BE2C (cell line): ENCODE measurements around the gene POLR3G.

ENCODE experiments used
- DNase-seq: peaks from one replicate; pipeline ENCODE4 v3.0.0-alpha.2; 2020
- H3K27me3 ChIP-seq: fragments of 250-450 bp; sonication (Bioruptor Pico); 2 replicates; pipeline ENCODE4 v1.5.1; 2020; ENCODE audit warnings: mild to moderate bottlenecking
- H3K36me3 ChIP-seq: fragments of 250-450 bp; sonication (Bioruptor Pico); 2 replicates; pipeline ENCODE4 v1.5.1; 2020; ENCODE audit warnings: mild to moderate bottlenecking
- H3K4me1 ChIP-seq: fragments of 250-450 bp; sonication (Bioruptor Pico); 2 replicates; pipeline ENCODE4 v1.5.1; 2020
- H3K4me3 ChIP-seq: 2 replicates; pipeline ENCODE4 v1.5.1; 2011; ENCODE audit warnings: low read depth, low read length
- H3K9me3 ChIP-seq: fragments of 250-450 bp; sonication (Bioruptor Pico); 2 replicates; pipeline ENCODE4 v1.5.1; 2020
- CTCF ChIP-seq: IDR thresholded peaks from 2 replicates; pipeline ENCODE4 v1.5.1; 2012; ENCODE audit warnings: mild to moderate bottlenecking, low read depth, low read length

Gene POLR3G

DNA sequence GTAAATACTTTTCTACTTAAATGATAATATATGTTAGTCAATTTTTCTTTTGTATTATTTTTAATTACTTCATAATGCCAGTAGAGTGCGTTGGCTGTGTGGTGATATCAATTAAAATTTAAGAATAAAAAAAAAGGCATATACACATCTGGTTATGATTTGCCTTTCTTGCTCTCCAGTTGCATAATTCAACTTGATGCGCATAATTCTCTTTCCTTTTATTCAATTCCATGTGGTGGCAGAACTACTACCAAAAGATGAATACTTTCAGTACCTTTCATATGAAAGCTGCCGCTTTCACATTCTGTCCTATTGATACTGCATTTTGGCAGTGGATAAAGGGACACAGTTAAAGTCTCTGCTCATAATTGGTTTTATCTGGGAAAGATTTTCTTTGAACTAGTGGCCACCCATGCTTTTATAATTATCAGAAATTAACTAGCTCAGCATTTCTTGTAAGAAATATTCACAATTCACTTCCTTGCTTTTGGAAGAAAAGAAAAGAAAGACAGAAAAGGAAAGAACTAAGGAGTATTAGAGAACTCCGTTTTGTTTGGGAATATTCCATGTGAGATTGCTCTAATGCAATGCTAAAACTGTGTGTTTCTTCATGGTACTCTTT, 71.7 kb downstream of the POLR3G start:
- no peaks in the 10 kb centered on the region for H3K9me3 ChIP-seq
- H3K4me1 ChIP-seq, result no peaks in the 10 kb centered on the region; the same call in 1 of the 2 replicates
- no peak for DNase-seq
- TF ChIP-seq CTCF, result no peak
- H3K4me3 ChIP-seq, result no peak overlapping the region
- H3K27me3 ChIP-seq, result peaks cover 29% of the 10 kb centered on the region
- H3K36me3 ChIP-seq, result no peaks in the 10 kb centered on the region

GRCh38 chr5:90547072-90547536, 72.4 kb downstream of the POLR3G start:
- no peaks in the 10 kb centered on the region for H3K36me3 ChIP-seq
- no peak overlapping the region for H3K4me3 ChIP-seq
- H3K9me3 ChIP-seq, result no peaks in the 10 kb centered on the region
- no peak for TF ChIP-seq CTCF
- DNase-seq, result no peak
- peaks cover 35% of the 10 kb centered on the region for H3K27me3 ChIP-seq
- H3K4me1 ChIP-seq, result no peaks in the 10 kb centered on the region; the same call in 1 of the 2 replicates

DNA sequence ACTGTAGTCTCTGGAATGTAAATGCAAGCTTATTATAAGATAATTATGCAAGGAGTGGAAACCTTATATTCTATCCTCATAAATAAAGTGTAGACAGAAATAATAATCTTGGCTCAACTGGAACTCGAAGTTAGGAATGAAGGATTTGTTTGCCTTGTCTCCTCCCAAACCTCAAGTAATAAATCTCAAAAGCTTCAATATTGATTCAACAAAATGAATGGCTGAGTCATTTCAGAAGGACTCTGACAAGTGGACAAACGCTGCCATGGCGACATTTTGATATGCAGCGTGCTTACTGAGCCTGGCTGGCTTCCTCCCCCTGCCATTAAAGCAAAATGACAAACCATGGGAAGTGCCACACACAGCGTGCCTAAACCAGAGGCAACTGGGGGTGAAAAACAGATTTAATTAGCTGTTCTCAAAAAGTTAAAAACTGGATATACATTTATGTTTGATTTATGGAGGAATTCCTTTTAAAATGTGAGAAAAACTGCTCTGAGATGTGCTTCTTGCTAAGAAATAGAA, 73.5 kb downstream of the POLR3G start:
- TF ChIP-seq CTCF, result no peak
- H3K27me3 ChIP-seq, result peaks cover 39% of the 10 kb centered on the region
- peak; percentile 16 for DNase-seq
- no peak overlapping the region for H3K4me3 ChIP-seq
- H3K36me3 ChIP-seq, result no peaks in the 10 kb centered on the region
- no peaks in the 10 kb centered on the region; the same call in 1 of the 2 replicates for H3K4me1 ChIP-seq
- no peaks in the 10 kb centered on the region for H3K9me3 ChIP-seq

DNA sequence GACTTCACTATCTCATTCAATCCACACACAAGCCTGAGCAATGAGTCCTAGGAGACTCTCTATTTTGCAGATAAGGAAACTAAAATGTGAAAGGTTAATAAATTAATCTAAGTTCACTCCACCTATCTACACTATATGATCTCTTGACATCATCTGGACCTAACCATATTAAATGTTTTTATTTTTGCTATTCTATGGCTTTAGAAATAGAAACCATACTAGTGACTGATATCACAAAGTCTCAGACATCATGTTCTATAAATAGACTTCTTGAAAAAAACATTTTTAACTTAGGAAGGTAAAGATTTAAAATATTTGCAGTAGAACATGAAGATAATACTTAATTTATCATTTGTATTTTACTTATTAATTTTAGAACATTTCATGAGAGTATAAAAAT, 74.6 kb downstream of the POLR3G start:
- peaks cover 41% of the 10 kb centered on the region for H3K27me3 ChIP-seq
- DNase-seq, result no peak

GRCh38 chr5:90549729-90550275, 75.1 kb downstream of the POLR3G start:
- TF ChIP-seq CTCF, result no peak
- no peaks in the 10 kb centered on the region for H3K4me1 ChIP-seq
- H3K27me3 ChIP-seq, result peaks cover 40% of the 10 kb centered on the region
- no peaks in the 10 kb centered on the region for H3K9me3 ChIP-seq
- DNase-seq, result no peak
- H3K4me3 ChIP-seq, result no peak overlapping the region
- H3K36me3 ChIP-seq, result no peaks in the 10 kb centered on the region

More for the DNA sequence above, 74.6 kb downstream of the POLR3G start:
- Histone ChIP-seq H3K4me1 (no peaks in the 10 kb centered on the region), H3K36me3 (no peaks in the 10 kb centered on the region), H3K9me3 (no peaks in the 10 kb centered on the region), H3K4me3 (no peak overlapping the region)
- TF ChIP-seq CTCF, result no peak

DNA sequence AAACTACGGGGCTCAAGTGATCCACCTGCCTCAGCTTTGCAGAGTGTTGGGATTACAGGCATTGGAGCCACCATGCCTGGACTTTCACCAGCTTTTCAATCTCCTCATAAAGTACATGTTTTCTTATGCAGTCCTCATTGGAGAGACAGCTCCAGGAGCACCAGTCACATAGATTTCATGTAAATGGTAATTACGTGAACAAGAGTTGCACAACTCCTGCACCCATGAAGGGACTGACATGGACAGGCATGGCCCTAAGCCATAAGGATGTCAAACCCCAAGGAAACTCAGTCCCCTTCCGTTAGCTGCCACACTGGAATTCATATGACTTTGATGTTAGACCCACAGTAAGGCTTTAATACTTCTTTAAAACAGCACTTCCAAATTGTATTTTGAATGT, 76.3 kb downstream of the POLR3G start:
- no peak for DNase-seq
- Histone ChIP-seq H3K27me3 (peaks cover 47% of the 10 kb centered on the region), H3K36me3 (no peaks in the 10 kb centered on the region), H3K9me3 (no peaks in the 10 kb centered on the region), H3K4me3 (no peak overlapping the region), H3K4me1 (no peaks in the 10 kb centered on the region)
- TF ChIP-seq CTCF, result no peak
